ENCODE results near the gene XDH.

XDH gene

GRCh38 chr2:31327505-31327904, 87.0 kb downstream of the XDH start:
- no peak for DNase-seq

- no peak for DNase-seq
These were observed 90.4 kb downstream of the XDH start for GRCh38 chr2:31324016-31324633.

DNA sequence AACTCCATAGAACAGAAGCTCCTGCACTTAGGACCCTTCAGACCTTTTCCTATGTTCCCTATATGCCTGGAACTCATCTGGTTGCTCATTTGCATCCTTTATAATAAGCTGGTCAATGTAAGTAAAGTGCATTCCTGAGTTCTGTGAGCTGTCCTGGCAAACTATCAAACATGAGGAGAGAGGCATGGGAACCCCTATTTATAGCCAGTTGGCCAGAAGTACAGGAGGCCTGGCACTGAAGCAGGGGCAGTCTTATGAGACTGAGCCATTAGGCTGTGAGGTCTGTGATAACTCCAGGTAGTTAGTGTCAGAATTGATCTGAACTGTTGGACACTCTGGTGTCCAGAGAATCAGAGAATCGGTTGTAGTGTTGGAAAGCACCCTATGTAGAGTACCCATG, 92.2 kb downstream of the XDH start:
- no peak for DNase-seq

DNA sequence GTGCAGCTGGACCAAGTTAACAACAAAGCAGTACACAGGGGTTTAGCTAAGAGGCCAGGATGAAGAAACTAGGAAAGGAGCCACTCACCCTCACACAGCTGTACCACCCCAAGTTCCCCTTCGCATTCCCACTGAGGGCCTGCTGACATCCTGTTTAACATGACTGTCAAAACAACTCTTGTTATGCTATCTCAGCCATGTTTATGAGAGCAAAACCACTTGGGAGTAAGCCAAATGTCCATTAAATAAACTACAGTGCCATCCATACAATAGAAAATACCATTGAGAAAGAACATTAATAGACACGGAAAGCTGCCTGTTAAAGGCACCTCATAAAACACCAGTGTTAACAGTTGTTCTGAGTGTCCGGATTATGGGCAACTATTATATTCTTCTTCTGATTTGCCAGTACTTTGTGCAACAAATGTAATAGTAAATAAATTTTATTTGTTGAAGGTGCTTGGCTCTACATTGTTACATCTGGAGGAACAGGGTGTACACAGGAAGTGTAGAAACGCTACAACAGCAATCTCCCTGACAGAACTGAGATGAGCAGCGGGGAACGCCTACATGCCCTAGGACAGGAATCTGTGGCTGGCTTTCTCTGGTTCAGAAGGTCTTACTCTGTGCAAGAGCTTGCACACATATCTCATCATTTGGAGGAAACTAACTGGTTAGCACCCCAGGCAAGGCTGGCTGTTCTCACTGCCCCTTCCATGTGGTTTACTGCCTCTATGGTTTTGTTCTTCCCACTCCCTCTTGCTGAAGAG, 95.0 kb downstream of the XDH start:
- no peak for DNase-seq

DNA sequence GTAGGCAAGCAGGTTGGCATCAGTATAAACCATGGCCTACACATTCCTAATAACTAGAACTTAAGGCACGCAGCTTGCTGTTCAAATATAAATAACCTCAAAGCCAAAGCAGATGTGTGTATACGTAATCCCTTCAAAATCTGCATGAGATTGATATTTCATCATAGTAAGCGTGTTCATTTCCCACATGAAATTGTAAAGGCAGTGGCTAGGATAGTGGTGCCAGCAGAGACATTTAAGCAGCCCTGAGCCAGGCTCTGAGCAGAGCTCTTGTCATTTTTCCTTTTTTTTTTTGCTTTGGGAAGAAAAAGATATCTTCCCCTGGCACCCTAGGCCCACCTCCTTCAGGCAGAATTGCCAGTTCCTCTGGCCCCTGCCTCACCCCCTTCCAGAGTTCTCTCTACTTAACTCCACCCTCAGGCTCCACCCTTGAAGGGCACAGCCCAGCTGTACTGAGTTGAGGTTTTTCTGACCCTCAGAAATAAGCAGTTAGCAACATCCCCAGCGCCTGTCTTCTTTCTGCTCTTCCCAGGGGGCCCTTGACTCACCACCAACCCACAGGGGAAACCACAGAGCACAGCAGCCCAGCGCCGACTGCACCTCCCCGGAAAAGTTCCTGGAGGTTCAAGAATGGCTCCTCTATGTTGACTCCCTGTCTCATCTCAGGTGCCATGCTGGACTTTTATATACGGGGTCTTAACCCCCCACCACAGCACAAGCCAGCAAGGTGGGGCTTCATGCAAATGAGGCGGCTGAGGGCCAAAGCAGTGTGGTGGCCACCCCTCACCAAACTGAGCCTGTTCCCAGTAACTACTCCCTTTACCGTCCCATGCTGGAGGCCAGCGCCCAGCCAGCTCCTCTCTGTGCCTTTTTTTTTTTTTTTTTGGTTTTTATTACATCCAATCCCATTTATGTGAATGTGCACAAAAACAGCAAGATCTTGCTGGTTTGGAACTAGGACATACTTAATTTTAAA, 95.9 kb downstream of the XDH start:
- no peak for DNase-seq

- DNase-seq, result no peak
These were observed 97.1 kb downstream of the XDH start for GRCh38 chr2:31317396-31317795.

DNA sequence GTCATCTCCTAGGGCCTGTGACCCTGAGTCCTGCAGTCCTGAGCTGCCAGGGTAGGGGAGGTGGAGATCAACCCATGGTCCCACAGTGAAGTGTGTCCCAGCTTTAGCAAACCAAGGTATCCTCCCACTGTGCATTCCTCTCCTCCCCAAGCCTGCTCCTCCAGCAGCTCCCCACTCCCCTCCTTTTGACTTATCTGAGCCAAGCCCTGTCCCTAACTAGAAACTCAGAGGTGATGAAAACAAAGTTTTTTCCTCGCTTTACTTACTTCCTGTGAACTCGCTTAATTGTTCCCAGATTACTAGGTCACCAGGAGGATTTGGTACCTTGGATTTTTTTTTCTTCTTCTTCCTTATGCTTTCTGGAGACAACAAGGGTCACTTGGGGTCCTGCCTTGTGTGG, 99.8 kb downstream of the XDH start:
- DNase-seq, result no peak

- no peak for DNase-seq
These were observed 101.6 kb downstream of the XDH start for GRCh38 chr2:31312898-31313297.

DNA sequence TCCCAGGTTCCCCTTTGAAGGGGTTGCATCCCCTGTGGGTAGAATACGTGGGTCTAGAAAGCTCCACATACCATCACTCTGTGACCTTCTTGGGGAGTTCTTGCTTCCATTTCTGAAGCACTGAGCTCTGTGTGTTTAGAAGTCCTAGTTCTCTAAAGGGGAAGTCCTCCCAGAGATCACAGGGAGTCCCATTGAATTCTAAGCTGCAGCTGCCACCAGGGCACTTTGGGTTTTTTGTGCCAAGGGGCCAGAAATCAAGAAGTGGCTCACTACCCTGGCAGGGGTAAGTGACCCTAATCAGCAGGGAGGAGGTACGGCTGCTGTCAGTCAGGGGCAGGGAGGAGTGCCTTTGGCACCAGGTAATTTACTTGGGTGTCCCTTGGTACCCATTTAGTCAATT, 109.7 kb downstream of the XDH start:
- DNase-seq, result no peak

- DNase-seq, result no peak
These were observed 111.5 kb downstream of the XDH start for GRCh38 chr2:31302940-31303563.

GRCh38 chr2:31300309-31300708, 114.2 kb downstream of the XDH start:
- no peak for DNase-seq

- DNase-seq, result no peak
These were observed 115.0 kb downstream of the XDH start for GRCh38 chr2:31299547-31299946.

- no peak for DNase-seq
These were observed 116.8 kb downstream of the XDH start for GRCh38 chr2:31297751-31298150.

GRCh38 chr2:31296641-31297287, 117.8 kb downstream of the XDH start:
- no peak for DNase-seq

DNA sequence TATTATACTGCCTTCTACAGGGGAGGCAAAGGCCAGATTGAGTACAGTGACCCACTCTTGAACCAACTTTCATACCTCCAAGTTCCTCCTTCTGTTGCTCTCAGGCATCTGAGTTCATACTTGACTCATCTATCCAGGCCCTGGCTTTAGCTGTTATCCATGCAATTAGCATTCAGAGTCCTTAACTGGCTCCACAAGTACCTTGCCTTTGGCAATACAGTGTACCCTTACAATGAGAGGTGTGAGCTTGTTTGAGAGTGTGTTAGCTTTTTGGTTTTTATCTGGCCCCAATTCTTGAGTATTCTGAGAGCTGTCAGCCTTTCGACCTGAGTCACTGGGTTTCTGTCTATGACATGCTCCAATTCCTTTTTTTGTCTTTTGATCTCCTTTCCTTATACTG, 120.3 kb downstream of the XDH start:
- DNase-seq, result no peak

- no peak for DNase-seq
These were observed 126.9 kb downstream of the XDH start for GRCh38 chr2:31287654-31288053.

DNA sequence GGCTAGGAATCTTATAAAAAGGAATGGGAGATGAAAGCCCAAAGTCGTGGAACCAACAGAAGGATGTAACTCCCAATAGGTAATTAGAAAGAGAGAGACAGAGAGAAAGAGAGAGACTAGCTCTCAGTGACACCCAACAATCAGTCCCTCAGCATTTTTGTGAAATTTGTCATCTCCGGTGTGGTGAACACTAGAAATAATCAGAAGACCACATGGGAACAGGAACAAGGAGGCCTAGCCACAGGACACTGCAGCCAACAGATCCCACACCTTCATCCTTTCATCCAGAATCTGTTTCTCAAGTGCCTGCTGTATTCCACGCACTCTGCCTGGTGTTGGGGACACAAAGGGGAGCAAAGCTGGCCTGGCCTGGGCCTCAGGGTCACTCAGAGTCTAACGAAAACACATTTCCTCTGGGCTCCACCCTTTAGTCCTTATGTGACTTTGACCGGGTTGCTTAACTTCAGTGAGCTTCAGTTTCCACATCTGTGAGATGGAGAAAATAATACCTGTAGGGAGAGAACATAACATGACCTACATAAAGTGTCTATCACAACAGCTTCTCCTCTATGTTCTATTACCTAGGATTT, 127.5 kb downstream of the XDH start:
- no peak for DNase-seq

DNA sequence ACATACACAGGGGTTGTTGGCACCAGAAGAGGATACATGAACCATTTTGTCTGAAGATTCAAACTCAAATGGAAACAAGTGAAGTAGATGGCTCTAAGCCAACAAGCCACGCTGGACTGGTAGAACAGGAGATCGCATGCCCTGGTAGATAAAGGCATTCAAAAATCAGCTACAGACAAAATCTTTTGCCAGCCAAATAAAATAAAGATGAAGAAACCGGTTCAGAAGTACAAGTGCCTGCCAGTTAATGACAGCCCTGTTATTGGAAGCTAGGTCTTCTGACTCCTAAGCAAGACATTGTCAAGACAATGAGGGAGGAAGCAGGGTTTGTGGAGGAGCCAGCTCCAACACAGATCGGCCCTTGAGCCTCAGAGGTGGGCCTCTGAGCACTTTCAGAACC, 128.3 kb downstream of the XDH start:
- no peak for DNase-seq
